GM21529 (cell line): ENCODE results near the gene PLOD3.
A peak's percentile ranks its signal among the peaks of the same experiment; 100 is the strongest.

Experiments
- ATAC-seq: cut with Tn5 transposase; IDR thresholded peaks from one replicate; pipeline ENCODE4 v1.9.1; 2021; ENCODE audit not compliant: unreplicated experiment

PLOD3 gene

GRCh38 chr7:101166909-101167644 is 50.3 kb downstream of the PLOD3 start:
- no peak for ATAC-seq

- ATAC-seq = no peak
These were observed 50.8 kb downstream of the PLOD3 start for GRCh38 chr7:101166648-101166908.

- ATAC-seq = no peak
These were observed 51.3 kb downstream of the PLOD3 start for GRCh38 chr7:101165958-101166647.

- peak; percentile 72 for ATAC-seq
These were observed 52.1 kb downstream of the PLOD3 start, which contains the start of gene VGF for GRCh38 chr7:101165075-101165957. TSS of gene VGF (minus strand) at chr7:101165569. CDS start at chr7:101164843, 726 bp downstream.

- ATAC-seq = no peak
These were observed 53.1 kb downstream of the PLOD3 start for GRCh38 chr7:101164071-101164840.

GRCh38 chr7:101163279-101164070 is 53.9 kb downstream of the PLOD3 start:
- no peak for ATAC-seq

- ATAC-seq = no peak
These were observed 54.7 kb downstream of the PLOD3 start for GRCh38 chr7:101162551-101163278.

GRCh38 chr7:101161692-101162471 is 55.5 kb downstream of the PLOD3 start:
- no peak for ATAC-seq

GRCh38 chr7:101160910-101161309 is 56.5 kb downstream of the PLOD3 start:
- no peak for ATAC-seq

GRCh38 chr7:101159696-101160674 is 57.4 kb downstream of the PLOD3 start:
- ATAC-seq = no peak

GRCh38 chr7:101156866-101157589 is 60.4 kb downstream of the PLOD3 start:
- no peak for ATAC-seq

GRCh38 chr7:101156277-101156676 is 61.1 kb downstream of the PLOD3 start:
- no peak for ATAC-seq
